NCI-H524 treated with DMSO at 0.1 percent for 48 hours (cell line): ENCODE measurements around the gene GP1BA.

Experiments used
- DNase-seq: peaks from one replicate; lab custom pipeline; 2025; lab: John Stamatoyannopoulos, UW

The GP1BA gene

GRCh38 chr17:4931963-4932362 is at the start of gene GP1BA:
TSS of gene GP1BA (plus strand) at chr17:4932277. CDS start at chr17:4932605, 328 bp downstream.
- no peak for DNase-seq

- DNase-seq, result no peak
Measured at GRCh38 chr17:4884489-4884888, 47.6 kb upstream of the GP1BA start.

- DNase-seq, result no peak
Measured at GRCh38 chr17:4886830-4887229, 45.2 kb upstream of the GP1BA start.

GRCh38 chr17:4887581-4887980 is 44.5 kb upstream of the GP1BA start:
- no peak for DNase-seq

- DNase-seq, result no peak
Measured at GRCh38 chr17:4891411-4892410, 40.4 kb upstream of the GP1BA start.

- DNase-seq, result no peak
Measured at GRCh38 chr17:4892499-4893221, 39.4 kb upstream of the GP1BA start.

- no peak for DNase-seq
Measured at GRCh38 chr17:4893272-4893671, 38.8 kb upstream of the GP1BA start.

- DNase-seq, result no peak
Measured at GRCh38 chr17:4893721-4894560, 38.1 kb upstream of the GP1BA start.

GRCh38 chr17:4895121-4895520 is 37.0 kb upstream of the GP1BA start:
- DNase-seq, result no peak

- DNase-seq, result no peak
Measured at GRCh38 chr17:4895657-4896331, 36.3 kb upstream of the GP1BA start.

- DNase-seq, result no peak
Measured at GRCh38 chr17:4896332-4897197, 35.5 kb upstream of the GP1BA start.

GRCh38 chr17:4897198-4897687 is 34.8 kb upstream of the GP1BA start:
- no peak for DNase-seq

- no peak for DNase-seq
Measured at GRCh38 chr17:4897785-4898184, 34.3 kb upstream of the GP1BA start.

- no peak for DNase-seq
Measured at GRCh38 chr17:4898351-4898750, 33.7 kb upstream of the GP1BA start.

- no peak for DNase-seq
Measured at GRCh38 chr17:4898927-4899326, 33.1 kb upstream of the GP1BA start.

- no peak for DNase-seq
Measured at GRCh38 chr17:4899341-4900230, 32.5 kb upstream of the GP1BA start, which contains the start of gene C17orf107. TSS of gene C17orf107 (plus strand) at chr17:4899536. CDS start at chr17:4899763, 227 bp downstream.

- no peak for DNase-seq
Measured at GRCh38 chr17:4900231-4901107, 31.6 kb upstream of the GP1BA start.

GRCh38 chr17:4901108-4901647 is 30.9 kb upstream of the GP1BA start:
- DNase-seq, result no peak
